IMR-90 (cell line): ENCODE data around the gene CXXC1. TPM values are rescaled to one million over a fixed set of nuclear protein-coding genes. Genes with fewer than 3 reads are reported as not detected.

Source experiments
- ATAC-seq: fragments of 200-7000 bp; cut with Tn5 transposase; 2 replicates; pipeline ENCODE4 v1.9.1; 2020; ENCODE audit warnings: low read depth, mild to moderate bottlenecking, moderate library complexity
- BruUV-seq: library from RNA; stranded (reverse); fragments of 400-500 nt; replicated peaks from 2 replicates; lab custom pipeline; 2021; lab: Mats Ljungman, UMichigan
- CTCF ChIA-PET: fragments of 300-600 bp; formaldehyde crosslinking; extraction: SDS; loops from one replicate; lab custom pipeline; 2021; ENCODE audit warnings: antibody characterized with exemption; lab: Yijun Ruan, JAX
- POLR2A ChIA-PET: fragments of 300-600 bp; sonication (Branson Sonifier 250); formaldehyde crosslinking; loops from one replicate; lab custom pipeline; 2022; ENCODE audit warnings: antibody characterized with exemption; ENCODE audit not compliant: unreplicated experiment; lab: Charles Lee
- DNase-seq: peaks from one replicate; pipeline ENCODE4 v3.0.0; 2013
- H2AFZ ChIP-seq: replicated peaks from 2 replicates; pipeline ENCODE3; 2013; ENCODE audit warnings: low read length, mild to moderate bottlenecking; ENCODE audit not compliant: poor library complexity
- H2AK5ac ChIP-seq: 2 replicates; pipeline ENCODE4 v1.6.1; 2013; ENCODE audit warnings: low read depth, low read length, inconsistent platforms
- H2AK9ac ChIP-seq: replicated peaks from 2 replicates; pipeline ENCODE3; 2013; ENCODE audit warnings: mild to moderate bottlenecking, low read depth, low read length, moderate library complexity; ENCODE audit not compliant: poor library complexity
- H2BK120ac ChIP-seq: 2 replicates; pipeline ENCODE4 v1.6.1; 2013; ENCODE audit warnings: low read depth, low read length, inconsistent platforms
- H2BK15ac ChIP-seq: 3 replicates; pipeline ENCODE4 v1.6.1; 2013; ENCODE audit warnings: low read depth, low read length, inconsistent platforms
- H2BK20ac ChIP-seq: 2 replicates; pipeline ENCODE4 v1.6.1; 2013; ENCODE audit warnings: low read depth, mild to moderate bottlenecking, inconsistent platforms, low read length, moderate library complexity
- H2BK5ac ChIP-seq: 2 replicates; pipeline ENCODE4 v1.6.1; 2013; ENCODE audit warnings: mild to moderate bottlenecking, low read depth, low read length, inconsistent platforms; ENCODE audit not compliant: poor library complexity, severe bottlenecking
- H3K14ac ChIP-seq: replicated peaks from 2 replicates; pipeline ENCODE4 v1.6.1; 2013; ENCODE audit warnings: low read depth, low read length, inconsistent platforms
- H3K18ac ChIP-seq: 2 replicates; pipeline ENCODE4 v1.6.1; 2013; ENCODE audit warnings: low read depth, low read length, control low read depth
- H3K23ac ChIP-seq: 2 replicates; pipeline ENCODE4 v1.6.1; 2013; ENCODE audit warnings: low read depth, low read length, inconsistent platforms
- H3K27ac ChIP-seq: 2 replicates; pipeline ENCODE4 v1.5.1; 2013; ENCODE audit warnings: mild to moderate bottlenecking, control low read depth, low read length; ENCODE audit not compliant: insufficient read depth
- H3K27me3 ChIP-seq: 2 replicates; pipeline ENCODE4 v1.6.1; 2013; ENCODE audit warnings: low read length; ENCODE audit not compliant: control insufficient read depth, insufficient read depth
- H3K36me3 ChIP-seq: 2 replicates; pipeline ENCODE4 v1.6.1; 2013; ENCODE audit warnings: low read length, mixed read lengths; ENCODE audit not compliant: control insufficient read depth, insufficient read depth
- H3K4ac ChIP-seq: 2 replicates; pipeline ENCODE4 v1.6.1; 2013; ENCODE audit warnings: low read depth, low read length, inconsistent platforms
- H3K4me1 ChIP-seq: 2 replicates; pipeline ENCODE4 v1.6.1; 2013; ENCODE audit warnings: low read length, mixed read lengths; ENCODE audit not compliant: control insufficient read depth, insufficient read depth
- H3K4me2 ChIP-seq: 2 replicates; pipeline ENCODE4 v1.6.1; 2013; ENCODE audit warnings: low read depth, mild to moderate bottlenecking, control low read depth, low read length, moderate library complexity
- H3K4me3 ChIP-seq: 2 replicates; pipeline ENCODE4 v1.5.1; 2013; ENCODE audit warnings: low read depth, mild to moderate bottlenecking, control low read depth, low read length, moderate library complexity; ENCODE audit not compliant: insufficient read depth
- H3K56ac ChIP-seq: 2 replicates; pipeline ENCODE4 v1.6.1; 2013; ENCODE audit warnings: low read length, inconsistent platforms; ENCODE audit not compliant: insufficient read depth; ENCODE audit errors: extremely low read depth
- H3K79me1 ChIP-seq, 2 experiments: 2 replicates each; pipeline ENCODE4 v1.6.1; 2013; ENCODE audit warnings: low read length in 2 of 2, inconsistent platforms in 1 of 2, low read depth in 1 of 2
- H3K9ac ChIP-seq: 2 replicates; pipeline ENCODE4 v1.6.1; 2013; ENCODE audit warnings: low read depth, low read length, control low read depth
- H3K9me1 ChIP-seq: 2 replicates; pipeline ENCODE4 v1.6.1; 2013; ENCODE audit warnings: low read length, inconsistent platforms; ENCODE audit not compliant: insufficient read depth
- H3K9me3 ChIP-seq: 2 replicates; pipeline ENCODE4 v1.6.1; 2013; ENCODE audit warnings: low read length; ENCODE audit not compliant: control insufficient read depth, insufficient read depth
- H4K20me1 ChIP-seq: 2 replicates; pipeline ENCODE4 v1.6.1; 2013; ENCODE audit warnings: low read length, inconsistent platforms; ENCODE audit not compliant: insufficient read depth
- H4K5ac ChIP-seq: 2 replicates; pipeline ENCODE4 v1.6.1; 2013; ENCODE audit warnings: mild to moderate bottlenecking, low read depth, low read length, control low read depth
- H4K8ac ChIP-seq, 2 experiments: 2 replicates each; pipeline ENCODE4 v1.6.1; 2013; ENCODE audit warnings: low read depth in 2 of 2, low read length in 2 of 2, control low read depth in 1 of 2, inconsistent platforms in 1 of 2
- H4K91ac ChIP-seq: 2 replicates; pipeline ENCODE4 v1.6.1; 2013; ENCODE audit warnings: low read depth, low read length, inconsistent platforms; ENCODE audit not compliant: insufficient read depth
- BHLHE40 ChIP-seq: fragments of 150-350 bp; IDR thresholded peaks from 2 replicates; pipeline ENCODE4 v1.6.1; 2016; ENCODE audit warnings: mild to moderate bottlenecking, low read depth, low read length
- CEBPB ChIP-seq: IDR thresholded peaks from 2 replicates; pipeline ENCODE4 v1.6.1; 2012; ENCODE audit warnings: low read depth, low read length, improper control_type of control experiment
- CHD1 ChIP-seq: IDR thresholded peaks from 2 replicates; pipeline ENCODE4 v1.6.1; 2012; ENCODE audit warnings: low read depth, low read length, improper control_type of control experiment
- CTCF ChIP-seq: conservative IDR thresholded peaks from 2 replicates; pipeline ENCODE4 v1.5.1; 2012; ENCODE audit warnings: mild to moderate bottlenecking, low read depth, low read length, improper control_type of control experiment
- ELK1 ChIP-seq: fragments of 150-350 bp; IDR thresholded peaks from 2 replicates; pipeline ENCODE4 v1.6.1; 2016; ENCODE audit warnings: low read depth, mild to moderate bottlenecking, low read length, moderate library complexity, borderline replicate concordance
- FOS ChIP-seq: fragments of 150-350 bp; IDR thresholded peaks from 2 replicates; pipeline ENCODE4 v1.6.1; 2016; ENCODE audit warnings: low read depth, low read length
- MAZ ChIP-seq: IDR thresholded peaks from 2 replicates; pipeline ENCODE4 v1.6.1; 2012; ENCODE audit warnings: low read depth, mild to moderate bottlenecking, low read length, improper control_type of control experiment, moderate library complexity, borderline replicate concordance
- MXI1 ChIP-seq: IDR thresholded peaks from 2 replicates; pipeline ENCODE4 v1.6.1; 2012; ENCODE audit warnings: low read depth, mild to moderate bottlenecking, low read length, moderate library complexity, borderline replicate concordance
- NFE2L2 ChIP-seq: fragments of 150-350 bp; IDR thresholded peaks from 2 replicates; pipeline ENCODE4 v1.6.1; 2016; ENCODE audit warnings: low read depth, mild to moderate bottlenecking, low read length
- RAD21 ChIP-seq: IDR thresholded peaks from 2 replicates; pipeline ENCODE4 v1.6.1; 2012; ENCODE audit warnings: low read length, improper control_type of control experiment
- RCOR1 ChIP-seq: IDR thresholded peaks from 2 replicates; pipeline ENCODE4 v1.6.1; 2012; ENCODE audit warnings: mild to moderate bottlenecking, low read length, improper control_type of control experiment; ENCODE audit not compliant: insufficient replicate concordance
- RFX5 ChIP-seq: IDR thresholded peaks from 2 replicates; pipeline ENCODE4 v1.8.0; 2012; ENCODE audit warnings: low read depth, mild to moderate bottlenecking, low read length, moderate library complexity
- USF2 ChIP-seq: fragments of 150-350 bp; IDR thresholded peaks from 2 replicates; pipeline ENCODE4 v1.6.1; 2017; ENCODE audit warnings: mild to moderate bottlenecking, antibody characterized with exemption, low read length, low read depth
- dilution Hi-C: fragments of 300-500 bp; cut with HindIII; formaldehyde crosslinking; loops from one replicate; pipeline ENCODE4 v1.14.3; 2018; ENCODE audit warnings: low sequenced_read_pairs; ENCODE audit not compliant: unreplicated experiment
- in situ Hi-C: fragments of 300-500 bp; cut with MboI; formaldehyde crosslinking; loops from 3 replicates; pipeline ENCODE4 v1.14.3; 2019; ENCODE audit warnings: low sequenced_read_pairs, inconsistent platforms, mixed read lengths
- intact Hi-C: fragments of 100-400 bp; cut with micrococcal nuclease; formaldehyde crosslinking; loops from 2 replicates; pipeline ENCODE4 v1.10.0; 2022
- polyA plus RNA-seq, 3 experiments: library from polyadenylated mRNA; depleted of rRNA; stranded (reverse); fragments of >200 nt; gene quantifications; 2 replicates each; pipeline ENCODE4 v1.2.3, GENCODE V29; 2012; ENCODE audit warnings: low replicate concordance in 1 of 3
- total RNA-seq: library from RNA; depleted of rRNA; stranded (reverse); fragments of >200 nt; gene quantifications from 2 replicates; pipeline ENCODE4 v1.2.3, GENCODE V29; 2012

CXXC1 gene
- total and polyA plus RNA-seq, 2 of the 4 experiments (the other 2 are of a cell fraction), result 24.0 to 66.2 TPM

DNA sequence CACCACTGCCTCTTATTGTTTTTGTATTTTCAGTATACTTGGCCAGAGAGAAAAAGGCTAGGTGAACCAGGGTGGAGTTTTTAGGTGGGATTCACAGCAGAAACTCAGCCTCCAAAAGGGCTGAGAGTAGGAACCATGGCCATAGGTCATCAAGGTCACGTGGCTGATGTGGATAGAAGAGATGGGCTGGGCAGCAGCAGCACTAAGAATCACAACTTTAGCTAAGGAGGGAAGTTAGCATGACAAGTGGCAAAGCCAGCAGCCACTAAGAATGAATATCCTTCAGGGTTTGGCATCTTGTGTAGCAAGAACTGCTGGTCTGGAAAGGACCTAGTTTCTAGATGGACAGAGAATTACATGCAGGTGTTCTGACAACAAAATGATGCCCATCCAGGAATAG lies 44.2 kb upstream of the CXXC1 start (continued):
- TF ChIP-seq USF2, result no peak
- no peak for TF ChIP-seq CHD1
- TF ChIP-seq CEBPB, result no peak
- no peak for TF ChIP-seq NFE2L2

DNA sequence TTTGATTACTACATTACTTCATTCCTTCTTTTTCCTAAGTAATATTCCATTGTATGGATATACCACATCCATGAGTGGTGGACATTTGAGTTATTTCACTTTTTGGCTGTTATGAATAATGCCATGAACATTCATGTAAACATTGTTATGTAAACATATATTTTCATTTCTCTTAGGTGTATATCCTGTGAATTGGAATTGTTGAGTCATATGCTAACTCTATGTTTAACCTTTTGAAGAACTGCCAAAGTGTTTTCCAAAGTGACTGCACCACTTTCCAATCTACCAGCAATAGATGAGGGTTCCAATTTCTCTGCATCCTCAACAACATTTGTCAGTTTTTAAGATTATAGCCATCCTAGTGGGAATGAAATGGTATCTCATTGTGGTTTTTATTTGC lies 42.7 kb upstream of the CXXC1 start:
- ChIA-PET CTCF (no interaction called here), POLR2A (no interaction called here)
- Histone ChIP-seq H2BK5ac (no peak overlapping the region), H3K56ac (no peak overlapping the region), H3K4me2 (no peak overlapping the region), H2AK5ac (no peak overlapping the region), H3K4me1 (no peaks in the 10 kb centered on the region), H3K18ac (no peak overlapping the region), H3K9me1 (no peaks in the 10 kb centered on the region), H2AFZ (no peak overlapping the region), H3K36me3 (no peaks in the 10 kb centered on the region), H2AK9ac (no peak overlapping the region), H3K14ac (no peak overlapping the region), H4K20me1 (no peaks in the 10 kb centered on the region), H3K27me3 (no peaks in the 10 kb centered on the region; the same call in 1 of the 2 replicates), H2BK20ac (no peak overlapping the region), H3K27ac (no peak overlapping the region), H3K23ac (no peak overlapping the region), H2BK120ac (no peak overlapping the region), H4K8ac (no peak overlapping the region), H3K4me3 (no peak overlapping the region), H4K91ac (no peak overlapping the region), H3K4ac (no peak overlapping the region), H4K5ac (no peak overlapping the region), H3K9me3 (no peaks in the 10 kb centered on the region), H3K79me1 (no peaks in the 10 kb centered on the region), H3K9ac (no peak overlapping the region), H2BK15ac (no peak overlapping the region)
- DNase-seq, result no peak
- no peak for ATAC-seq
- BruUV-seq, result no TSS peak
- dilution Hi-C loops (no loop called here), in situ Hi-C loops (no loop called here), intact Hi-C loops (no loop called here)
- no peak for TF ChIP-seq CEBPB
- TF ChIP-seq RCOR1, result no peak
- TF ChIP-seq CHD1, result no peak
- no peak for TF ChIP-seq RFX5
- no peak for TF ChIP-seq NFE2L2
- no peak for TF ChIP-seq CTCF
- no peak for TF ChIP-seq RAD21
- TF ChIP-seq BHLHE40, result no peak
- no peak for TF ChIP-seq MAZ
- no peak for TF ChIP-seq FOS
- TF ChIP-seq ELK1, result no peak
- TF ChIP-seq USF2, result no peak
- TF ChIP-seq MXI1, result no peak
